Fibroblast of pulmonary artery (primary cell): Measurements from ENCODE around the gene ANKEF1.

Source experiments
- DNase-seq: peaks from one replicate; pipeline ENCODE4 v3.0.0-alpha.2; 2010; ENCODE audit warnings: low read depth
- H3K4me3 ChIP-seq: replicated peaks from 2 replicates; pipeline ENCODE4 v1.5.1; 2011; ENCODE audit warnings: low read depth, mild to moderate bottlenecking, control low read depth, low read length, moderate library complexity
- CTCF ChIP-seq: IDR thresholded peaks from 2 replicates; pipeline ENCODE4 v1.5.1; 2011; ENCODE audit warnings: mild to moderate bottlenecking, control low read depth, low read length, inconsistent platforms; ENCODE audit errors: missing control alignments

ANKEF1 gene

GRCh38 chr20:10034717-10035571 lies at the start of gene ANKEF1:
Gene ANKEF1, plus strand, starts transcription at chr20:10034987. Its CDS starts 3,315 bp downstream, at chr20:10038302.
- peak; percentile 41 for DNase-seq
- H3K4me3 ChIP-seq, result peak within 1 kb of the TSS; percentile 56
- TF ChIP-seq CTCF, result no peak

- H3K4me3 ChIP-seq, result no peak overlapping the region
- TF ChIP-seq CTCF, result no peak
- no peak for DNase-seq
These were observed 49.5 kb upstream of the ANKEF1 start for GRCh38 chr20:9985281-9985680.

- DNase-seq, result no peak
- no peak overlapping the region for H3K4me3 ChIP-seq
- TF ChIP-seq CTCF, result no peak
These were observed 49.0 kb upstream of the ANKEF1 start for GRCh38 chr20:9985773-9986172.

- no peak overlapping the region for H3K4me3 ChIP-seq
- no peak for TF ChIP-seq CTCF
- DNase-seq, result peak; percentile 78
These were observed 45.6 kb upstream of the ANKEF1 start for GRCh38 chr20:9989066-9989724.

GRCh38 chr20:9993137-9993536 lies 41.6 kb upstream of the ANKEF1 start:
- TF ChIP-seq CTCF, result no peak
- DNase-seq, result no peak
- no peak overlapping the region for H3K4me3 ChIP-seq

GRCh38 chr20:9994676-9995075 lies 40.1 kb upstream of the ANKEF1 start:
- no peak for TF ChIP-seq CTCF
- no peak overlapping the region for H3K4me3 ChIP-seq
- no peak for DNase-seq
